SK-N-SH treated with all-trans-retinoic acid at 6 μM for 48 hours (cell line): ENCODE results near the gene CREBRF.

Source experiments
- GLIS3 ChIP-seq: fragments of 250-450 bp; sonication (Bioruptor Pico); IDR thresholded peaks from 2 replicates; pipeline ENCODE4 v1.5.0; 2020; ENCODE audit warnings: mild to moderate bottlenecking, moderate library complexity
- RARB ChIP-seq: fragments of 250-450 bp; sonication (Bioruptor Pico); IDR thresholded peaks from 2 replicates; pipeline ENCODE4 v1.8.0; 2021; ENCODE audit warnings: mild to moderate bottlenecking, moderate library complexity
- TOX ChIP-seq: fragments of 250-450 bp; sonication (Bioruptor Pico); IDR thresholded peaks from 2 replicates; pipeline ENCODE4 v1.8.0; 2021; ENCODE audit warnings: mild to moderate bottlenecking, moderate library complexity, borderline replicate concordance
- ZFP3 ChIP-seq: fragments of 250-450 bp; sonication (Bioruptor Pico); IDR thresholded peaks from 2 replicates; pipeline ENCODE4 v1.5.0; 2020; ENCODE audit warnings: mild to moderate bottlenecking, moderate library complexity
- ZFP30 ChIP-seq: fragments of 450-650 bp; formaldehyde crosslinking; IDR thresholded peaks from 2 replicates; pipeline ENCODE4 v1.5.0; 2022; ENCODE audit warnings: mild to moderate bottlenecking, moderate library complexity
- ZNF565 ChIP-seq: fragments of 450-650 bp; formaldehyde crosslinking; conservative IDR thresholded peaks from 2 replicates; pipeline ENCODE4 v1.5.0; 2020; ENCODE audit warnings: low read depth, mild to moderate bottlenecking, moderate library complexity
- TF ChIP-seq, protein P1 (sequence below): fragments of 250-450 bp; sonication (Bioruptor Pico); IDR thresholded peaks from 2 replicates; pipeline ENCODE4 v1.8.0; 2020; ENCODE audit warnings: mild to moderate bottlenecking, moderate library complexity, borderline replicate concordance
- TF ChIP-seq, protein P2 (sequence below): fragments of 250-450 bp; sonication (Bioruptor Pico); IDR thresholded peaks from 2 replicates; pipeline ENCODE4 v1.5.1; 2020; ENCODE audit warnings: low read depth, mild to moderate bottlenecking, moderate library complexity

- TF ChIP-seq, protein P1, sequence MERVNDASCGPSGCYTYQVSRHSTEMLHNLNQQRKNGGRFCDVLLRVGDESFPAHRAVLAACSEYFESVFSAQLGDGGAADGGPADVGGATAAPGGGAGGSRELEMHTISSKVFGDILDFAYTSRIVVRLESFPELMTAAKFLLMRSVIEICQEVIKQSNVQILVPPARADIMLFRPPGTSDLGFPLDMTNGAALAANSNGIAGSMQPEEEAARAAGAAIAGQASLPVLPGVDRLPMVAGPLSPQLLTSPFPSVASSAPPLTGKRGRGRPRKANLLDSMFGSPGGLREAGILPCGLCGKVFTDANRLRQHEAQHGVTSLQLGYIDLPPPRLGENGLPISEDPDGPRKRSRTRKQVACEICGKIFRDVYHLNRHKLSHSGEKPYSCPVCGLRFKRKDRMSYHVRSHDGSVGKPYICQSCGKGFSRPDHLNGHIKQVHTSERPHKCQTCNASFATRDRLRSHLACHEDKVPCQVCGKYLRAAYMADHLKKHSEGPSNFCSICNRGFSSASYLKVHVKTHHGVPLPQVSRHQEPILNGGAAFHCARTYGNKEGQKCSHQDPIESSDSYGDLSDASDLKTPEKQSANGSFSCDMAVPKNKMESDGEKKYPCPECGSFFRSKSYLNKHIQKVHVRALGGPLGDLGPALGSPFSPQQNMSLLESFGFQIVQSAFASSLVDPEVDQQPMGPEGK (CRISPR knock-in tag), result no peak
- TF ChIP-seq RARB (CRISPR knock-in tag), result no peak
- TF ChIP-seq ZFP3 (CRISPR knock-in tag), result no peak
- TF ChIP-seq ZFP30 (CRISPR knock-in tag), result no peak
- TF ChIP-seq, protein P2, sequence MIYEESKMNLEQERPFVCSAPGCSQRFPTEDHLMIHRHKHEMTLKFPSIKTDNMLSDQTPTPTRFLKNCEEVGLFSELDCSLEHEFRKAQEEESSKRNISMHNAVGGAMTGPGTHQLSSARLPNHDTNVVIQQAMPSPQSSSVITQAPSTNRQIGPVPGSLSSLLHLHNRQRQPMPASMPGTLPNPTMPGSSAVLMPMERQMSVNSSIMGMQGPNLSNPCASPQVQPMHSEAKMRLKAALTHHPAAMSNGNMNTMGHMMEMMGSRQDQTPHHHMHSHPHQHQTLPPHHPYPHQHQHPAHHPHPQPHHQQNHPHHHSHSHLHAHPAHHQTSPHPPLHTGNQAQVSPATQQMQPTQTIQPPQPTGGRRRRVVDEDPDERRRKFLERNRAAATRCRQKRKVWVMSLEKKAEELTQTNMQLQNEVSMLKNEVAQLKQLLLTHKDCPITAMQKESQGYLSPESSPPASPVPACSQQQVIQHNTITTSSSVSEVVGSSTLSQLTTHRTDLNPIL (CRISPR knock-in tag), result no peak
- no peak for TF ChIP-seq GLIS3 (CRISPR knock-in tag)
- no peak for TF ChIP-seq TOX
- TF ChIP-seq ZNF565 (CRISPR knock-in tag), result no peak
Observed at GRCh38 chr5:173139631-173140030, 83.5 kb downstream of the CREBRF start.
